Left ventricle myocardium inferior (tissue), 1 donor: ENCODE measurements around the gene RPL31. TPM values are rescaled to one million over a fixed set of nuclear protein-coding genes. Genes with fewer than 3 reads are reported as not detected.

Experiments used
- DNase-seq: peaks from one replicate; pipeline ENCODE4 v3.0.0-alpha.2; 2020
- H3K27ac ChIP-seq: fragments of 200-600 bp; replicated peaks from 2 replicates; pipeline ENCODE4 v1.8.0; 2021
- H3K27me3 ChIP-seq: fragments of 200-600 bp; 2 replicates; pipeline ENCODE4 v1.8.0; 2021; ENCODE audit warnings: low read depth
- H3K36me3 ChIP-seq: fragments of 200-600 bp; 2 replicates; pipeline ENCODE4 v1.8.0; 2021
- H3K4me1 ChIP-seq: fragments of 200-600 bp; 2 replicates; pipeline ENCODE4 v1.8.0; 2021
- H3K4me3 ChIP-seq: fragments of 200-600 bp; 2 replicates; pipeline ENCODE4 v1.8.0; 2021; ENCODE audit warnings: mild to moderate bottlenecking, moderate library complexity
- H3K9me3 ChIP-seq: fragments of 200-600 bp; replicated peaks from 2 replicates; pipeline ENCODE4 v1.8.0; 2021
- intact Hi-C: fragments of 100-400 bp; cut with micrococcal nuclease; formaldehyde crosslinking; loops from one replicate; pipeline ENCODE4 v1.11.0; 2022
- total RNA-seq: library from RNA; stranded (reverse); fragmentation: NEBNext Ultra II Directional; extraction: Animal tissue kit (Norgen Biotek cat#: 25700); gene quantifications from one replicate; pipeline ENCODE4 v1.2.1, GENCODE V29; 2021
- TF ChIP-seq, protein P1 (sequence below): fragments of 200-600 bp; IDR thresholded peaks from 2 replicates; pipeline ENCODE4 v1.8.0; 2021; ENCODE audit warnings: antibody characterized with exemption, mild to moderate bottlenecking, borderline replicate concordance
- donor health status: DM: no; HTN: yes; CAD: no; lungs with severe emphysema.

RPL31 gene
- total RNA-seq, 1 donor from 2014 or later, result 803 TPM

DNA sequence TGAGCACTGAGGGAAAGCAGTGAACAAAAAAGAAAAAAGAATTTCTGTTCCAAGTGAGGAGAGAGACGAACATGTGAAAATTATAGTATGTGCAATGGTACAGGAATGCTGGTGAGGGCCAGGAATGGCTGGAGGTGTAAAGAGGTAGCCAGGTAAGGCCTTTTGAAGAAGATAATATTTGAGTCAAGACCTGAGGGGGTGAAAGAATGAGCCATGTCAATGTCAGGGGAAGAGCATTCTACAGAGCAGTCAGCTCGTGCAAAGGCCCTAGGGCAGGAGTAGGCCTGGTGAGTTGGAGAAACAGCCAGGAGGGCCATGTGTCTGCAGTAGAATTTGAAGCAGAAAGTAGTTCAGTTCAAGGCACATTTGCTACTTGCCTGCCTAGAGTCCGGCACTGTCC lies 12.4 kb upstream of the RPL31 start:
- Histone ChIP-seq H3K36me3 (peaks cover 42% of the 10 kb centered on the region), H3K27me3 (no peaks in the 10 kb centered on the region), H3K4me3 (no peak overlapping the region), H3K27ac (no peak overlapping the region), H3K9me3 (no peaks in the 10 kb centered on the region), H3K4me1 (peaks cover 4% of the 10 kb centered on the region)
- TF ChIP-seq, protein P1, sequence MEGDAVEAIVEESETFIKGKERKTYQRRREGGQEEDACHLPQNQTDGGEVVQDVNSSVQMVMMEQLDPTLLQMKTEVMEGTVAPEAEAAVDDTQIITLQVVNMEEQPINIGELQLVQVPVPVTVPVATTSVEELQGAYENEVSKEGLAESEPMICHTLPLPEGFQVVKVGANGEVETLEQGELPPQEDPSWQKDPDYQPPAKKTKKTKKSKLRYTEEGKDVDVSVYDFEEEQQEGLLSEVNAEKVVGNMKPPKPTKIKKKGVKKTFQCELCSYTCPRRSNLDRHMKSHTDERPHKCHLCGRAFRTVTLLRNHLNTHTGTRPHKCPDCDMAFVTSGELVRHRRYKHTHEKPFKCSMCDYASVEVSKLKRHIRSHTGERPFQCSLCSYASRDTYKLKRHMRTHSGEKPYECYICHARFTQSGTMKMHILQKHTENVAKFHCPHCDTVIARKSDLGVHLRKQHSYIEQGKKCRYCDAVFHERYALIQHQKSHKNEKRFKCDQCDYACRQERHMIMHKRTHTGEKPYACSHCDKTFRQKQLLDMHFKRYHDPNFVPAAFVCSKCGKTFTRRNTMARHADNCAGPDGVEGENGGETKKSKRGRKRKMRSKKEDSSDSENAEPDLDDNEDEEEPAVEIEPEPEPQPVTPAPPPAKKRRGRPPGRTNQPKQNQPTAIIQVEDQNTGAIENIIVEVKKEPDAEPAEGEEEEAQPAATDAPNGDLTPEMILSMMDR, result no peak
- no peak for DNase-seq
- intact Hi-C loops, result loop anchor here (5.0 kb wide), 1 partner anchor 382 kb away; no protein-coding TSS in a partner anchor

DNA sequence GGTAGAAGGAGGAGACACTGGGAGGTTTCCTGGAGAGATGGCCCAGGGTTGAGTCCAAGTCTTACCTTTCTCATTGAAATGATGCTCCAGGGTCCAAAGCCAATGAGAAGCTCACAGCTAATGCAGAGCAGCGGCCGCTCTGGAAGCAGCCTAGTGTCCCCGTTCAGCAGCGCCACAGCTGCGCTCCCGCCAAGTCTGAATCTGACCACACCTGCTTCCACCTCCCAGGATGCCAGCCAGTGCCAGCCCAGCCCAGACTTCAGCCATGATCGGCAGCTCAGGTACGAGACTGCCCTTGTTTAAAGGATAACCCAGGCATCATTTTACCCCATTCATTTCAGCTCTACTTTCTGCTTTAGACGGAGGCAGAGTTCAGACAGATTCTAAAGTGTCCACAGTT lies 11.9 kb upstream of the RPL31 start:
- intact Hi-C loops, result no loop called here
- H3K4me3 ChIP-seq, result no peak overlapping the region
- peaks cover 47% of the 10 kb centered on the region for H3K36me3 ChIP-seq
- TF ChIP-seq, protein P1, result no peak
- no peak for DNase-seq
- H3K4me1 ChIP-seq, result peaks cover 4% of the 10 kb centered on the region
- no peaks in the 10 kb centered on the region for H3K9me3 ChIP-seq
- no peaks in the 10 kb centered on the region for H3K27me3 ChIP-seq
- H3K27ac ChIP-seq, result no peak overlapping the region

DNA sequence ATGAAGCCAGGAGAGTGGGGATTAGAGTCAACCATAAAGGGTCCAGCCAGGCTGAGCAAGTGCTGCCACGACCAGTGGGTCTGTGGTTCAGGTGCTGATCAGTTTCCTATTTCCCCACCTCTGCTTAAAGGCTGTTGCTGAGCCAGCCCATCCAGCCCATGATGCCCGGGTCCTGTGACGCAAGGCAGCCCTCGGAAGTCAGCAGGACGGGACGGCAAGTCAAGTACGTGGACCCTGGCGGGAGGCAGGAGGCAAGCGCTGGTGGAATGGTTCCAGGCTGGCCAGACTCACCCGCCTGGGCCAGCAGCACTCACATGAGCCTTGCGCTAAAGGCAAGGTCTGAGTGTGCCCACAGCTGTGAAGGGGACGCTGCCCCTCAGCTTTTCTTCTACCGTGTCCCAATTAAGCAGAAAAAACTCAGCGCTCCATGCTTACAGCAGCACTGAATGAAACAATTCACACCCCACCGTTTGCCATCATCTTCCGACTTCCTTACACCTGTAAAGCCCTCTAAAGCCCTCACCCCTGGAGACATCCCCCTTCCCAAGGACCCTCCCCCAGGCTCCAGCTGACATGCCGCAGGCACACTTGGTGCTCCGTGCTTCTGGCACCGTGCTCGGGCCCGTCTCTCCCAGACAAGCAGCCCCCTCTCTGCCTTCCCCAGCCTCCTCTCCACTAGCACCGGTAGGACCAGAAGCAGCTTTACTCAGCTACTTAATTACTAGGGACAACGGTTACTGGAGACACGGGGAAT lies 11.3 kb upstream of the RPL31 start:
- no peaks in the 10 kb centered on the region for H3K9me3 ChIP-seq
- H3K4me3 ChIP-seq, result no peak overlapping the region
- TF ChIP-seq, protein P1, result no peak
- intact Hi-C loops, result no loop called here
- H3K27ac ChIP-seq, result no peak overlapping the region
- peaks cover 53% of the 10 kb centered on the region for H3K36me3 ChIP-seq
- H3K4me1 ChIP-seq, result peaks cover 4% of the 10 kb centered on the region
- H3K27me3 ChIP-seq, result no peaks in the 10 kb centered on the region
- no peak for DNase-seq

DNA sequence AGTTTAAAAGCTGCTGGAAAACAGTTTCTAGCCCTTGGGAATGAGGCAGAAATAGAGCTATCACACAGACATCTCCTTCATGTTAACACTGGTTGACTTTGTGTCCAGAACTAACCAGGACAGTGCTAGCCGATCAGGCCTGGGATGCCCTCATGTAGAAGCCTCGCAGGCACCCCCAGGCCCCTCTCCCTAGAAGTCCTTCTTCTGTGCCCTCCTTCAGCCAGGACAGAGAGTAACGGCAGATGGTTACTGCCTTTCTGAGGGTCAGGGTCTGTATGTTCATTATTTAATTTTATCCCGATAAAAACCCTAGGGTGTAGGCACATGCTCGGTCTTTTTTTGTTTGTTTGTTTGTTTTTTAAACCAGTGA lies 10.7 kb upstream of the RPL31 start:
- DNase-seq, result no peak
- H3K27me3 ChIP-seq, result no peaks in the 10 kb centered on the region
- no peak overlapping the region for H3K27ac ChIP-seq
- H3K4me1 ChIP-seq, result peaks cover 4% of the 10 kb centered on the region
- no peaks in the 10 kb centered on the region for H3K9me3 ChIP-seq
- intact Hi-C loops, result no loop called here
- TF ChIP-seq, protein P1, result no peak
- peaks cover 58% of the 10 kb centered on the region for H3K36me3 ChIP-seq
- no peak overlapping the region for H3K4me3 ChIP-seq

DNA sequence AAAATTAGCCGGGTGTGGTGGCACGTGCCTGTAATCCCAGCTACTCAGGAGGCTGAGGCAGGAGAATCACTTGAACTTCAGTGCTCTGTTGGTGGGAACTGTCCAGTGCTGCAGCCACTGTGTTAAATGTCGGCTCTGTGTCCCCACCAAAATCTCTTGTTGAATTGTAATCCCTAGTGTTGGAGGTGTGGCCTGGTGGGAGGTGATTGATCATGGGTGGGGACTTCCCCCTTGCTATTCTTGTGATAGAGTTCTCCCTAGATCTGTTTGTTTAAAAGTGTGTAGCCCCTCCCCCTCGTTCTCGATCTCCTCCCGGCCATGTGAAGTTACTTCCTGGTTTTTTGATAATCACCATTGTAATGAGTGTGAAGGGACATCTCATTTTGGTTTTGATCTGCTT lies 9.8 kb upstream of the RPL31 start:
- no peaks in the 10 kb centered on the region for H3K27me3 ChIP-seq
- DNase-seq, result no peak
- H3K4me3 ChIP-seq, result no peak overlapping the region
- H3K36me3 ChIP-seq, result peaks cover 58% of the 10 kb centered on the region
- no peak overlapping the region for H3K27ac ChIP-seq
- TF ChIP-seq, protein P1, result no peak
- intact Hi-C loops, result no loop called here
- H3K9me3 ChIP-seq, result no peaks in the 10 kb centered on the region
- peaks cover 4% of the 10 kb centered on the region for H3K4me1 ChIP-seq
